Progenitor cell of endocrine pancreas (in vitro differentiated cells): ENCODE results near the gene MYO1H. TPM values are rescaled to one million over a fixed set of nuclear protein-coding genes. Genes with fewer than 3 reads are reported as not detected.

ENCODE experiments used
- DNase-seq: peaks from one replicate; pipeline ENCODE4 v3.0.0; 2021; ENCODE audit warnings: low spot score; ENCODE audit not compliant: unreplicated experiment
- H3K27ac Mint-ChIP-seq: 2 replicates; pipeline ENCODE4 v1.8.0; 2021; ENCODE audit warnings: mild to moderate bottlenecking, moderate library complexity, mixed read lengths
- H3K27me3 Mint-ChIP-seq: 2 replicates; pipeline ENCODE4 v1.8.0; 2021; ENCODE audit warnings: mixed read lengths
- H3K36me3 Mint-ChIP-seq: 2 replicates; pipeline ENCODE4 v1.8.0; 2022; ENCODE audit warnings: mixed read lengths; ENCODE audit not compliant: insufficient read depth
- H3K4me1 Mint-ChIP-seq: 2 replicates; pipeline ENCODE4 v1.8.0; 2021; ENCODE audit warnings: low read depth, mixed read lengths
- H3K4me3 Mint-ChIP-seq: 2 replicates; pipeline ENCODE4 v1.8.0; 2021; ENCODE audit warnings: low read depth, mild to moderate bottlenecking, moderate library complexity, mixed read lengths
- H3K9me3 Mint-ChIP-seq: 2 replicates; pipeline ENCODE4 v1.8.0; 2021; ENCODE audit warnings: low read depth, mixed read lengths
- CTCF ChIP-seq: fragments of 200-600 bp; sonication (generic); IDR thresholded peaks from one replicate; pipeline ENCODE4 v1.5.0; 2021; ENCODE audit warnings: antibody characterized with exemption, mild to moderate bottlenecking; ENCODE audit not compliant: unreplicated experiment
- total RNA-seq: library from RNA; stranded (reverse); gene quantifications from 2 replicates; pipeline ENCODE4 v1.2.1, GENCODE V29; 2021

The MYO1H gene
- total RNA-seq, 1 donor from 2014 or later = 0.77 TPM

DNA sequence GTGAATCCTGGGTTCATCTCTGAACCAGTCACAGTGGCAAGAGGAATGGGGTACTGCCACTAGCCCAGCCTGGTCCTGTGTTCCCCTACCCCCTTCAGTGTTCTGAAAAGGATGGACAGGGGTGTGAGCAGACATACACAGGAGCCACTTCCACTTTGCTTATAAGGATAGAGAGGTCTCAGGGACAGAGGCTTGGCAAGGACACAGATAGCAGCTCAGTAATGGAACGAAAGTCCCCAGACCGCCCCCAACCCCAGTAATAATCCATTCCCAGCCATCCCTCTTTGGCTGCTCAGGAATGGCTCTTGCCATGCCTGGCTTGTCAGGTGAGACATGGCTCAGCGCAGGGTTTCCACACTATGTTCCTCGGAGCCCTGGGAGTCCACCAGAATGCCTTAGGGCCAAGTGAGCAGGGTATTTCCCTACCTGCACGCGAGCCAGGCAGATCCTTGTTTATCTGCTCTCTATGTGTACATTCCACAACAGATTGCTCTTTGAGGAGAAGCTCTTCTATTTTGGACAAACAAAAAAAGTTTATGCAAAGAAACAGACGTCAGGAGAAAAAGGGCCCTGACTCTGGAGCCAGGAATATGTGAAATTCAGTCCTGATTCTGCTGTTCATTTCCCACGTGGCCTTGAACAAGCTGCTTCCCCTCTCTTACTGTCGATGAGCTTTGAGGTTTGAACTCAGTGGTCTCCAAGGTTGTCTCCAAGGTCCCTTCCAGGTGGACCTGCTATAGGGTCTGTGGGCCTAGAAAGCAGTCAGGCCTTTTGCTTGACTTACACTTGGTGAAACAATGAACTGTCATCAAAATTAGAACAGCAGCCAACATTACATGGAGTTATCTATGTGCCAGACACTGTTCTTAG, 139.7 kb downstream of the MYO1H start:
- no peak for TF ChIP-seq CTCF
- H3K27me3 Mint-ChIP-seq = no peaks in the 10 kb centered on the region
- H3K4me1 Mint-ChIP-seq = no peaks in the 10 kb centered on the region
- peaks cover 13% of the 10 kb centered on the region for H3K36me3 Mint-ChIP-seq
- H3K27ac Mint-ChIP-seq = no peak overlapping the region
- no peak for DNase-seq
- H3K9me3 Mint-ChIP-seq = no peaks in the 10 kb centered on the region
- H3K4me3 Mint-ChIP-seq = no peak overlapping the region

GRCh38 chr12:109488051-109488665, 140.5 kb downstream of the MYO1H start:
- Mint-ChIP-seq H3K4me3 (no peak overlapping the region), H3K36me3 (peaks cover 13% of the 10 kb centered on the region)

GRCh38 chr12:109489016-109489954, 141.6 kb downstream of the MYO1H start:
- H3K36me3 Mint-ChIP-seq = peaks cover 16% of the 10 kb centered on the region
- no peaks in the 10 kb centered on the region for H3K27me3 Mint-ChIP-seq
- H3K9me3 Mint-ChIP-seq = no peaks in the 10 kb centered on the region
- no peak for DNase-seq
- no peak overlapping the region for H3K4me3 Mint-ChIP-seq
- TF ChIP-seq CTCF = no peak
- H3K4me1 Mint-ChIP-seq = no peaks in the 10 kb centered on the region
- H3K27ac Mint-ChIP-seq = no peak overlapping the region

More at GRCh38 chr12:109488051-109488665, 140.5 kb downstream of the MYO1H start:
- Mint-ChIP-seq H3K4me1 (no peaks in the 10 kb centered on the region), H3K27me3 (no peaks in the 10 kb centered on the region), H3K9me3 (no peaks in the 10 kb centered on the region), H3K27ac (no peak overlapping the region)
- TF ChIP-seq CTCF = no peak
- no peak for DNase-seq

- Mint-ChIP-seq H3K4me1 (no peaks in the 10 kb centered on the region), H3K27ac (no peak overlapping the region), H3K4me3 (no peak overlapping the region), H3K36me3 (peaks cover 23% of the 10 kb centered on the region), H3K27me3 (no peaks in the 10 kb centered on the region), H3K9me3 (peaks cover 3% of the 10 kb centered on the region)
- no peak for TF ChIP-seq CTCF
- DNase-seq = no peak
These were observed 142.4 kb downstream of the MYO1H start for GRCh38 chr12:109489955-109490565.
